Measurements from ENCODE around the gene CDC42EP4.

DNA sequence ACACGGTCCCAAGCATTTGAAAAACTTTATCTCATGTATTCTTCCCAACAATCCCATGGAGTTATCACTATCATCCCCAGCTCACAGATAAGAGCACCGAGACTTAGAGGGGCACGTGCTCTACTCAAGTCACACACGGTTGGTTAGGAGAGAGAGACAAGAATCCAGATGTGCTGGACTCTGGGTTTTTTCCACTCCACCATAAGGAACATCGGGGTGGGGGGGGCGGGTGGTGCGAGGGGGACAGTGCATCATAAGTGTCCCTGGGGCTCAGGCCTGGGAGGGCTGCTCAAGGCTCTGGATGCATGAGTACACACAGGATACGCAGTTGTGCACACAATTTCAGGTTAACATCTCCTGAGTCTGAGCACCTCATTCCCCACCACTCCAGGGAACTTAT lies 7.4 kb downstream of the CDC42EP4 start:
- TF ChIP-seq EZH2 (IDR thresholded peaks at IDR 0.05; ENCODE audit: low read length, unreplicated experiment) (no peak), EZH2phosphoT487 (IDR thresholded peaks at IDR 0.05; ENCODE audit: borderline replicate concordance, low read length) (no peak)
- TF ChIP-seq, protein P1, sequence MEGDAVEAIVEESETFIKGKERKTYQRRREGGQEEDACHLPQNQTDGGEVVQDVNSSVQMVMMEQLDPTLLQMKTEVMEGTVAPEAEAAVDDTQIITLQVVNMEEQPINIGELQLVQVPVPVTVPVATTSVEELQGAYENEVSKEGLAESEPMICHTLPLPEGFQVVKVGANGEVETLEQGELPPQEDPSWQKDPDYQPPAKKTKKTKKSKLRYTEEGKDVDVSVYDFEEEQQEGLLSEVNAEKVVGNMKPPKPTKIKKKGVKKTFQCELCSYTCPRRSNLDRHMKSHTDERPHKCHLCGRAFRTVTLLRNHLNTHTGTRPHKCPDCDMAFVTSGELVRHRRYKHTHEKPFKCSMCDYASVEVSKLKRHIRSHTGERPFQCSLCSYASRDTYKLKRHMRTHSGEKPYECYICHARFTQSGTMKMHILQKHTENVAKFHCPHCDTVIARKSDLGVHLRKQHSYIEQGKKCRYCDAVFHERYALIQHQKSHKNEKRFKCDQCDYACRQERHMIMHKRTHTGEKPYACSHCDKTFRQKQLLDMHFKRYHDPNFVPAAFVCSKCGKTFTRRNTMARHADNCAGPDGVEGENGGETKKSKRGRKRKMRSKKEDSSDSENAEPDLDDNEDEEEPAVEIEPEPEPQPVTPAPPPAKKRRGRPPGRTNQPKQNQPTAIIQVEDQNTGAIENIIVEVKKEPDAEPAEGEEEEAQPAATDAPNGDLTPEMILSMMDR (conservative IDR thresholded peaks at IDR 0.05; ENCODE audit: low read depth, low read length): no peak

Data from PC-3 (cell line).